Endothelial cell of umbilical vein (primary cell): ENCODE results near the gene SPRED2.

Source experiments
- CTCF ChIP-seq, 2 donors: IDR thresholded peaks; 1 replicate in 1 of 2; 2 replicates in 1 of 2; pipeline ENCODE4 v1.5.1; 2011; ENCODE audit warnings: low read length in 2 of 2, mild to moderate bottlenecking in 2 of 2, moderate library complexity in 2 of 2, control low read depth in 1 of 2, inconsistent platforms in 1 of 2, low read depth in 1 of 2; ENCODE audit not compliant: insufficient read depth in 1 of 2; ENCODE audit errors: extremely low read depth in 1 of 2
- POLR2A ChIP-seq: IDR thresholded peaks from 2 replicates; pipeline ENCODE4 v1.6.1; 2012; ENCODE audit warnings: low read depth, mild to moderate bottlenecking, control low read depth, low read length
- POLR2AphosphoS5 ChIP-seq: IDR thresholded peaks from 2 replicates; pipeline ENCODE4 v1.6.1; 2012; ENCODE audit warnings: low read depth, mild to moderate bottlenecking, control low read depth, low read length, moderate library complexity; ENCODE audit not compliant: insufficient read depth

GRCh38 chr2:65456064-65456463, 23.7 kb upstream of the SPRED2 start:
- TF ChIP-seq CTCF (IDR thresholded peaks at IDR 0.05; ENCODE audit: extremely low read depth in 1 of 2, insufficient read depth in 1 of 2, low read depth in 1 of 2, low read length in 2 of 2) = no peak
- no peak for TF ChIP-seq POLR2A
- no peak for TF ChIP-seq POLR2AphosphoS5
